GM21528 (cell line): ENCODE measurements around the gene MRPS17.
"Not testable (repeated sequence)": the region's sequence is repeated elsewhere in the genome, so short reads cannot be mapped to it uniquely, and the experiment has no call there.

Experiments
- ATAC-seq: cut with Tn5 transposase; IDR thresholded peaks from one replicate; pipeline ENCODE4 v1.9.1; 2021; ENCODE audit warnings: mild to moderate bottlenecking, moderate library complexity; ENCODE audit not compliant: unreplicated experiment, low FRiP score

MRPS17 gene

DNA sequence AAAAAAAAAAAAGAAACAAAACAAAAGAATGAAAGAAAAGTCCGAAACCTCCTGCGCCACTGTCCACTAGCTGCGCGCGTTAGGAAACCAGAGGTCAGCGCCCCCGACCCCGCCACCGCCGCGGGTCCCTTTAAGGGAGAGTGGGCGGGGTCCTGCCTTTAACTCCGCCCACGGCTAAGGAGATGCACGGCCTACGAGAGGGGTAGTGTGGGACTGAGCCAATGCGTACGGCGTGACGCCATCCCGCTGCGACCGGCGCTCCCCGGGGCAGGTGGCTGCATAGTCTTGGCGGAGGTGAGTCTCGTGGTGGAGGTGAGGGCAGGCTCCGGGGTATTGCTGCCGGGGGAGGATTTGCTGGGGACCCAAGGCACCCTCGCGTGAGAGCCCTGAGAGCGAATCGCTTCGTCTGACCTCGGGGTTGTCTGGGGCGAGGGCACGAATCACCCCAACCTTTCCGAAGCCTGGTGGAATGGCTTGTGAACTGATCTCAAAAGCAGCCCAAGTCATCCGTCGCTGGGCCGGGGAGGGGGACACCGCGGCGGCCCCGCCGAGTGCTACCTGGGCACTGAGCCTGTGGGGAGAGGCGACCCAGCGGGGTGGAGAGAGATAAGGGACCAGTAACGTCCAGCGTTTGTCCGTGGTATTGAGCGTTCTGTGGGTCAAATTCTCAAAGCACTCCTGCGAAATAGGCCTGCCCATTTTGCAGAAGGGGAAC lies at the start of gene MRPS17:
MRPS17 (plus strand) TSS at position 241 of the 715 bp plus-strand sequence. CDS start 1,319 bp downstream, outside the sequence.
- peak; percentile 100 for ATAC-seq

DNA sequence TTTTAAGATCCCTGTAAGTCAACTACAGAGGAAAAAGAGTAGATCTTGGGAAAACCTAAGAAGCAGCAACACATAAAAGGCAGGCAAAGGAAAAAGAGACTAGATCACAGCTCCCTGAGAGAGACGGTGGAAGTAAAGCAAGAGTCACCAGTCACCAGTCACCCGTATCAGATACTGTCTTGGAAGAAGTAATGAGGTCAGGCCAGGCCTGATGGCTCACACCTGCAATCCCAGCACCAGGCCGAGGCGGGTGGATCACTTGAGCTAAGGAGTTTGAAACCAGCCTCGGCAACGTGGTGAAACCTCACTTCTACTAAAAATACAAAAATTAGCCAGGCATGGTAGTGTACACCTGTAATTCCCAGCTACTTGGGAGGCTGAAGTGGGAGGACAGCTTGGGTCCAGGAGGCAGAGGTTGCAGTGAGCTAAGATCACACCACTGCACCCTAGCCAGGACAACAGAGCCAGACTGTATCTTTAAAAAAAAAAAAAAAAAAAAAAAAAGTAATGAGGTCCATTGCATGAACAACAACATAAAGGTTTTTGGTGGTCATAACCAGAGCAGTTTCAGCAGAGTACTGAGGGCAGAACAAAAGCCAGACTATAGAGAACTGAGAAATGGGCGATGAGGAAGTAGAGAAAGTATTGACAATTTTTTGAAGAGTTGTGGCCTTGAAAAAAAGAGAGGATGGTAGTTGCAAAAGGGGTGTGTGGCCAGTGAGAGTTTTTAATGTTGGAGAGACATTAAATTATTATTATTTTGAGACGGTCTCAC lies 47.5 kb upstream of the MRPS17 start:
- ATAC-seq, result peak; percentile 94

DNA sequence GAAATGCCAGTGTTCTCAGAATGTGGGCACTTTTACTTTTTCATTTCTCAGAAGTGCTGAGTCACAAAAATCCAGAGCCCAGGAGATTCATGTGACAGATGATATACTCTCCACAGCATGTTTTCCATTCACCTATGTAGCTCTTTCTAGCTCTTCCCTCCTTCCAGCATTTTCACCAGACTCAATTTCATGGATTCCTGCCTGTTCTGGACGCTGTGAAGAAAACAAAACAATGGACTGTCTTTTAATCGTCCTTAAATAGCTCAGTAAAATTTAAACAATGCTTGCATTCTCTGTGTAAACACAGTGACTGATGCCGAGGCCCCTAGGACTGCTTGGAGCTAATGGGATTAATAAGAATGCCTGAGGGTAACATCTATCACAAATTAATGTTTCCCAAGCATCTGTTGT lies 38.9 kb upstream of the MRPS17 start:
- ATAC-seq, result no peak

DNA sequence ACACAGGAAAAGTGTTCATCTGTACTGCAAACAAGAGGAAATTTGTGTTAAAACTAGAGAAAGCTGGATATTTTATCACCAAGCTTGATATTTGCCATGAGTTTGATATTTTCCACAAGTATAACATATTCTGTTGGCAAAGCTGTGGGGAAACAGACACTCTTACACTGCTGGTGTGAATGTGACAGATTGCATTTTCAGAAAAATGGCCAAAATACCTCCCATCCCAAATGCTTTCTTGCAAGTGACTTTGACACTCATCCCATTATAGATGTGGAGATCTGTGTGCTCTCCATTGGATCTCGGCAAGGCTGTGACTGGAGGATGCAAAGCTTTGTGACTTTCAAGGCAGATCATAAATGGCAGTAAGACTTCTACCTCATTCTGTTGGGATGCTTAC lies 33.9 kb upstream of the MRPS17 start:
- no peak for ATAC-seq

DNA sequence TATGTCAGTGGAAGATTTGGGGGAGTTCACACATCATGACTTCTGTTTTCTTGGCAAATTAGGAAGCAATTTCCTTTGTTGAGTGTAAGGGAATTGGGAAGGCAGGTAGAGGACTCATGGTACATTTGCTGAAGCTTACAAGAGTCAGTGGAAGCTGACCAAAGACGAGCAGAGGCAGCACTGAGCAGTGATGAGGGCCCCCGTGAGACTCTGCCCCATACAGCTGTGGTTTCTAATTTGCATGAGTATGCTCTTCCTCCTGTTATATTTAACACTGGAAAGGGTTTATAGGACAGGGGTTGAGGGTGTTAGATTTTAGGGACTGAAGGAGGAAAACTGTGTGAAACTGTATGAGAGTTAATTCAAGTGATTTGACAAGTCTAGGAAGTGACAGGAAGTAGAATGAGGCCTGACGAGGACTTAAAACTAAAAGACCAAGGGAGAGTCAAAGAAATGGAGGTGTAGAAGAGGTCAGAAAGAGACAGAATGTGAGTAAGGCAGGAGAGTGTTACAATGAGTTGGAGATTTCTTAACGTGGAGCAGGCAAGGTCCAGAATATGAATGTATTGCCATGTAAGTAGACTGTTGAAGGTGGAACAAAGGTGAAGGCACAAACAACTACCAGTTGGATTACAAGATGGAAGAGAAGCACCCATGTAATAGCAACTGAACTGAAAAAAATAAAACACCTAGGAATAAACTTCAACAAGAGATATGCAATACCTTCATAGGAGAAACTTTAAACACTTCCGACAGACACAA lies 23.5 kb upstream of the MRPS17 start:
- ATAC-seq, result no peak

DNA sequence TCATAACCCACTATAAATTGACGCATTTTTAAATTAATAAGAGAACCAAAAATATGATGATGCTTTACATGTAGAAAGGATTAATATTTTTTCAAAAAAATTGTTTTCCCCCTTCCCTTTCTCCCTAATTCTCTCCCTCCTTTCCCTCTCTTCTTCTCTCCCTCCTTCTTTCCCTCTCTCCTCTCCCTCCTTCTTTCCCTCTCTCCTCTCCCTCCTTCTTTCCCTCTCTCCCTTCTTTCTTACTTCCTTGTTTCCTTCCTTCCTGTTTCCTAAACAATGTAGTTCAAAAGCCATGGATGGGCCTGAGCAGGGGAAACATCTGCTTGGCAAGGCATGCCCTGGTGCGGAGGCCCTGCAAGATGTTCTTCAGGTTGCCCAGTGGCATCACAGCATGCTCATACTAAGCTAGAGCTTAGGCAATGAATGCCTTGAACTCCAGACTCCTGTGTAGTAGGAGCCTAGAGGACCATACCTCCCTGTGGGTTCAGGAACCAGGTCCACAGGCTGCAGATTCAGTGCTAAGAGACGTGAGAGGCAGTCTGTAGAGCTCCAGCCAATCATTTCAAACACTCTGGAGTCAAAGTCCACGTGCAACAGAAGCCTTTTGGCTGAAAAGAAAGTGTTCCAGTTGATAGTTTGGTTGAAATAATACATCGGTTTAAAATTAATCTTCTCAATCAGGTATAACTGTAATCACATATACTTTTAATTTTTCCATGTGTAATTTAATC lies 20.1 kb upstream of the MRPS17 start:
- ATAC-seq, result no peak

DNA sequence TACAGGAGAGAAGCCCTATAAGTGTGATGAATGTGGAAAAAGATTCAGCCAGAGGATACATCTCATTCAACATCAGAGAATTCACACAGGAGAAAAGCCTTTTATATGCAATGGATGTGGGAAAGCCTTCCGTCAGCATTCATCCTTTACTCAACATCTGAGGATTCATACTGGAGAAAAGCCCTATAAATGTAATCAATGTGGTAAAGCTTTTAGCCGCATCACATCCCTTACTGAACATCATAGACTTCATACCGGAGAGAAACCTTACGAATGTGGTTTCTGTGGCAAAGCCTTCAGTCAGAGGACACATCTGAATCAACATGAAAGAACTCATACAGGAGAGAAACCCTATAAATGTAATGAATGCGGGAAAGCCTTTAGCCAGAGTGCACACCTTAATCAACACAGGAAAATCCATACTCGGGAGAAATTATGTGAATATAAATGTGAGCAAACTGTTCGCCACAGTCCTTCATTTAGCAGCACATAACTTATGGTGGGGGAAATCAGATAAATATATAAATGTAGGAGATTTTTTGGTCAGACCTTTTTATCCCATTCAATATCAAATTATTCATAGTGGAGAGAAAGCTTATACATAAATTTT lies 12.1 kb upstream of the MRPS17 start:
- no peak for ATAC-seq

DNA sequence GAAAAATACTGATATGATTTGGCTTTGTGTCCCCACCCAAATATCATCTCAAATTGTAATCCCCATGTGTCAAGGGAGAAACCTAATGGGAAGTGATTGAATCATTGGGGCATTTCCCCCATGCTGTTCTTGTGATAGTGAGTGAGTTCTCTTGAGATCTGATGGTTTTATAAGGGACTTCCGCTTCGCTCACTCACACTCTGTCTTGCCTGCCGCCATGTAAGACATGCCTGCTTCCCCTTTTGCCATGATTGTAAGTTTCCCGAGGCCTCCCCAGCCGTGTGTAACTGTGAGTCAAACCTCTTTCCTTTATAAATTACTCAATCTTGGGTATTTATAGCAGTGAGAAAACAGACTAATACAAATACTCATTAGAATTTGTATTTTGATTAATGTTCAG lies 5.1 kb upstream of the MRPS17 start:
- no peak for ATAC-seq

DNA sequence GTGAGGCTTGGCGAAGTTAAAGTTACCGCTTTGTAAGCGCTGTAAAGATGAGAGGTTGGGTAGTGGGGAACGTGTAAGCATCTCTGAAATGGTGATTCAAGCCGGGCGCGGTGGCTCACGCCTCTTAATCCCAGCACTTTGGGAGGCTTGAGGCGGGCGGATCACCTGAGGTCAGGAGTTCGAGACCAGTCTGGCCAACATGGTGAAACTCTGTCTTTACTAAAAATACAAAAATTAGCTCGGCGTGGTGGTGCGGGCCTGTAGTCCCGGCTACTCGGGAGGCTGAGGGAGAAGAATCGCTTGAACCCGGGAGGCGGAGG lies 635 bp downstream of the MRPS17 start:
- not testable (repeated sequence) for ATAC-seq

DNA sequence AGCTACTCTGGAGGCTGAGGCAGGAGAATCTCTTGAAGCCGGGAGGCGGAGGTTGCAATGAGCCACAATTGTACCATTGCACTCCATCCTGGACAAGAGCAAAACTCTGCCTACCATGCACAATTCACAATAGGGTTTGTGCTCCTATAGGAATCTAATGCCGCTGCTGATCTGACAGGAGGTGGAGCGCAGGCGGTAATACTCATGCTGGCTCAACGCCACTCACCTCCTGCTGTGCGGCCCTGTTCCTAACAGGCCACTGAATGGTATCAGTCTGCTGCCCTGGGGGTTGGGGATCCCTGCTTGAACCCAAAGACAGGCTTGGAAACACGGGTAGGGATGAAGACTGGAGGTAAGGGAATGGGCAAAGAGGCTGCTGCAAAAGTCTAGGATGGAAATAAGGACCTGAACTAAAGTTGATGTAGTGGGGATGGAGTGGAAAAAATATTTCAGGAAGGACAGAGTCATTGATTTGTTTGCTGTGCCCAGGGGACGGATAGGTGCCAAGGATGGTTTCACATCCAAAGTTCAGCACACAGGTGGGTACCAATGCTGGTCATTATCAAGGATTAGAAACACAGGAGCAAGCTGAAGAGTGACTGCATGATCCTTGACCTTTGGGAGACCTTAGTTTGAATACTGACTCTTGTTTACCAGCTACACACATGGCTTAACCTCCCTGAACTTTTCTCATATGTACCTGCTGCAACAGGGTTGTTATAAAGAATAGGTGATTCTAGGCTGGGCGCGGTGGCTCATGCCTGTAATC lies 2.2 kb downstream of the MRPS17 start:
- ATAC-seq, result no peak

DNA sequence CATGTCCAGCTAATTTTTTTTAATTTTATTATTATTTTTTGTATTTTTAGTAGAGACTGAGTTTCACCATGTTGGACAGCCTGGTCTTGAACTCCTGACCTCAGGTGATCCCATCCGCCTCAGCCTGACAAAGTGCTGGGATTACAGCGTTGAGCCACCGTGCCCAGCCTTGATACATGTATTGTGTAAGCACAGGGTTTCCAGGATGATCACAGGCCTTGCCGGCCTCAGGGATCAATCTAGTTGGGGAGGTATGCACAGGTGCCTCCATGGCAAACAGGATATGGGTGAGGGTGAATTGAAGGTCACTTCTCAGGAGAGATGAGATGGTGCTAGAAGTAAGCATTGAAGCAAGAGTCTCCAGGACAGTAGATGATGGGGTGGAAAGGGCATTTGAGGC lies 5.5 kb downstream of the MRPS17 start:
- no peak for ATAC-seq

DNA sequence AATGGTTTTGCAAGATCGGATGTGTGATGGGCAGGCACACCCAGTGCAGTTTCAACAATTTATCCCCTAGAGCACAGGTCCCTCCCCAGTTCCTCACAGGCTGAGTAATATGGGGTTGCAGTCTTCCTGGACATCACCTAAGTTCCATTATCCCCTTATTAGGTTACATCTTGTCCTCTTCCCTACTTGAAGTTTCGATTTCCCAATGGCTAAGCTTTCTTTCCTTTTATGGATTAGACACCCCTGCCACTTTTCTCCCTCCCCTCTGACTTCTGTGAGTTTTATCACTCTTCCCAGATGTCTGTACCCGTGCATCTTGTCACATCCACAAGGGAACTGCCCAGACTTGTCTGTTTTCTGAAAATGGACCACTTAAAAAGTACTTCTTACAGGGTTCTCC lies 10.3 kb downstream of the MRPS17 start:
- no peak for ATAC-seq

DNA sequence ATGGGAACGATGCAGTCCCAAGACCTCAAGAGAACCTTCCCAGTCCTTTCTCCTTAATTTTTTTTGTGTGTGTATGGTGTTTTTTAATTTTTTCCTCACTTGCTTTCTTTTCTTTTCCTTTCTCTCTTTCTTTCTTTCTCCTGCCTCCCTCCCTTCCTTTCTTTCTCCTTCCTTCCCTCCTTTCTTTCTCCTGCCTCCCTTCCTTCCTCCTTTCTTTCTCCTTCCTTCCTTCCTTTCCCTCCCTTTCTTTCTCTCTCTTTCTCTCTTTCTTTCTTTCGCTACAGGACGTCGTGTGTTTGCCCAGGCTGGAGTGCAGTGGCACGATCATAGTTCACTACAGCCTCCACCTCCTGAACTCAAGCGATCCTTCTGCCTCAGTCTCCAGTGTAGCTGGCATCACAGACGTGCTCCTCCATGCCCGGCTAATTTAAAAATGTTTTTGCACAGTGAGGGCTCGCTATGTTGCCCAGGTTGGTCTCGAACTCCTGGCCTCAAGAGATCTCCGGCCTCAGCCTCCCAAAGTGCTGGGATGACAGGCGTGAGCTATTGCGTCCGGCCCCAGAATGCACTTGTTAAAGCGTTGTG lies 12.0 kb downstream of the MRPS17 start:
- no peak for ATAC-seq

DNA sequence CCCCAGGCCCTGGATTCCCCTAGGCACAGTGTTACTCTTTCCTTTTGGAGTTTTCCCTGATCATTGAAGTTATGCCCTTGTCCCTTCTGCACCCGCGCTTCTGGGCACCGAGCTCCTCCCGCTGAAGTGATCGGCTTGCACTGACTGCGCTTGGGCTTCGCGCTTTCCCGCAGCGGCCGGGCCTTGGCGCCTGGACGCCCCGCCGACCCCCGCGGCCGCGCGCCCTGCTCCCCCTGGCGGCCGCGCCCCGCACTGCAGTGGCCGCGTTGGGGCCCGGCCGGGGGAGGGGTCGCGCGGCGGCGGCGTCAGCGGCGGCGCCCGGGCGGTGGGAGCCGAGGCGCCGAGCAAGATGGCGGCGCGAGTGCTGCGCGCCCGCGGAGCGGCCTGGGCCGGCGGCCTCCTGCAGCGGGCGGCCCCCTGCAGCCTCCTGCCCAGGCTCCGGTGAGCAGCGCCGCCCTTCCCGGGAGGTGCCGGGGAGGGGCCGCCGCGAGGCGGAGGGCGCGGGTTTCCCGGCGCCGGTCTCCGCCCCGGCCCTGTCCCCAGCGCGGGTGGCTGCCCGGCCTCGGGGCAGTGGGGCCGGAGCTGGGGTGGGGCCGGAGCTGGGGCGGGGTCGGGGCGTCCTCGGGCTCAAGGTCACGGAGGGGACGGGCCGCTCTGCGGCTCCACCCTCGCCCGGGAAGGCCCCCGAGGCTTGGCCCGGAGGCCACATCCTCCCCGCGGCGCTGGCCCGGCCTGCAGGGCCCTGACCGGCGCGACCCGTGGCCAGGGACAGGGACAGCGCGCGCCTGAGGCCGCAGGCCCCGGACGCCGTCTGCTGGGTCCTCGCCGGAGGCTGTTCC lies 12.8 kb downstream of the MRPS17 start, which contains the start of gene NIPSNAP2:
NIPSNAP2 (plus strand) TSS at position 325 of the 839 bp plus-strand sequence; CDS start at position 350, 25 bp downstream.
- ATAC-seq, result peak; percentile 89

DNA sequence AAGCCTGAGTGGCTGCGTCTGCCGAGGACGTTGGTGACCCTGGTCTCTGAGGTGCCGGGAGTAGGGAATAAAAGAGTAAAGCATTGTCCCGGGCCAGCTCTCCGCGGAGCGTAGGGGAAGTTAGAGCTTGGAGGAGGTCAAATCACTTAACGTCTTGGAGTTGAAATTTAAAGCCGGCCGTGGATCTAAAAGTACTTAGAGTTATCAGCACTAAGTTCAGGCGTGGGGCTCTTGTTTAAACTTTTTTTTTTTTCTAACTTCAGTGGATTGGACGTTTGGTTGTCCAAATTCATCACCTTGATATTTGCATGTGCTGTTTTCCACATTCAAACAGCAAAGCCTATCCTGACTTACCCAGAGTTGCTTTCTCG lies 13.4 kb downstream of the MRPS17 start:
- ATAC-seq, result no peak

DNA sequence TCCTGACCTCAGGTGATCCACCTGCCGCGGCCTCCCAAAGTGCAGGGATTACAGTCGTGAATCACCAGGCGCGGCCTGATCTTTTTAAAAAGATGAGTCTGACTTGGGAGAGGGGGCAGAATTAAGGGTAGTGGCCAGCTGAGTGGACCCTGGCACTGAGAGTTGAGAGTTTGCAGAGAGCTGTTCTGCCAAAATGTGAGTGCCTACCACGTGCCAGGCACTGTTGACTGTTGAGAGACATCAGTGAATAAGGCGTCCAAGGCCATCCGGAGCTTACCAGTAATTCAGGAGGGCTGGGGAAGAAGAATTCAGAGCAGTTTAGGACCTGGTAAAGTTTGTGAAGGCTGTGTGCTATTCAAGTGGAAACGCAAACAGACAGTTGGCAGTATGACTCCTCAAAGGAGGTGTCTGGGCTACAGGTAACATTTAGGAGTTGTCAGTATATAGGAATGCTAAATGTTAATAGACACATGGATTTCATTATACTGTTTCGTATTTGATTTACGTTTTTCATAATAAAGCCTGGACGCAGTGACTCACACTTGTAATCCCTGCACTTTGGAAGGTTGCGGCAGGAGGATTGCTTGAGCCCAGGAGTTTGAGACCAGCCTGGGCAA lies 14.2 kb downstream of the MRPS17 start:
- ATAC-seq, result no peak

DNA sequence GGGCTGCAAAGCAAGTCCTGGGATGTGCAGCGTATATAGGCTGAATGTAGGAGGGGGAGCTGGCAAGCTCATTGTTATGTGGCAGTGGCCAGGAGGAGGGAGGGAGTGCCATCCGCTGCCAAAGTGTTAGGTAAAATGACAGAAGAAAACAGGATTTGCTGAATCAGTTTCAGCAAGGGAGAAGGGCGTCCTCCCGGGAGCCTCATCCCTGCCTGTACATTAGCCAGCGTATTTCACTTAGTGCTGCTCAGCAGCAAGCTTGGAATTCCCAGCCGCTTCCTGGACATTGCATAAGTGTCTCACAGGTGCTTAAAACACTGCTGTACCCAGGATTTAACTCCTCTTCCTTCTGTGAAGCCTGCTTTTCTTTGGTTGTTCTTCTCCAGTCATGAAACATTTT lies 15.2 kb downstream of the MRPS17 start:
- ATAC-seq, result no peak

DNA sequence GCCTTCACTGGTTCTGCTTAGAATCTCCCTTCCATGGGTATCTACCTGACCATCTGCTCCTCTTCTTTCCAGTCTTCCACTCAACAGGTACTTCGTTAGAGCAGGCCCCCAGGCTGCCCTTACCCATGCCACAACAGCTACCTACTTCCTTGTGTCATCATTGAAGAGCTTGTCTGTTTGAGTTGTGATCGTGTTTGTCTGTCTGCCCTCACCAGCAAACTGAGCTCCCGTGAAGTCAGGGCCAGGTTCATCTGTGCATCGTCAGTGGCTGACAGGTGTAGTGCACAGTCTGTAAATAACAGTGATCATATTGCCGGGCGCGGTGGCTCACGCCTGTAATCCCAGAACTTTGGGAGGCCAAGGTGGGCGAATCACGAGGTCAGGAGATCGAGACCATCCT lies 17.7 kb downstream of the MRPS17 start:
- no peak for ATAC-seq
